Activated CD4-positive, alpha-beta memory T cell treated with anti-CD3 and anti-CD28 coated beads for 36 hours (primary cell): ENCODE measurements around the gene FASTK. TPM values are rescaled to one million over a fixed set of nuclear protein-coding genes. Genes with fewer than 3 reads are reported as not detected.

Experiments
- CTCF ChIA-PET: fragments of 350-600 bp; sonication (Branson Sonifier 250); formaldehyde crosslinking; loops from one replicate; lab custom pipeline; 2021; ENCODE audit warnings: antibody characterized with exemption, inconsistent platforms; lab: Charles Lee
- POLR2A ChIA-PET: fragments of 350-600 bp; sonication (Branson Sonifier 250); formaldehyde crosslinking; loops from one replicate; lab custom pipeline; 2021; ENCODE audit warnings: antibody characterized with exemption; lab: Charles Lee
- DNase-seq: peaks from one replicate; pipeline ENCODE4 v3.0.0-alpha.2; 2020
- H3K27ac Mint-ChIP-seq: one replicate; pipeline ENCODE4 v1.8.0; 2021; ENCODE audit warnings: mixed read lengths
- H3K27me3 Mint-ChIP-seq: one replicate; pipeline ENCODE4 v1.8.0; 2021; ENCODE audit warnings: mixed read lengths
- H3K36me3 Mint-ChIP-seq: one replicate; pipeline ENCODE4 v1.8.0; 2021; ENCODE audit warnings: mixed read lengths
- H3K4me1 Mint-ChIP-seq: one replicate; pipeline ENCODE4 v1.8.0; 2021; ENCODE audit warnings: low read depth, mixed read lengths
- H3K4me3 Mint-ChIP-seq: one replicate; pipeline ENCODE4 v1.8.0; 2021; ENCODE audit warnings: mild to moderate bottlenecking, mixed read lengths
- H3K9me3 Mint-ChIP-seq: one replicate; pipeline ENCODE4 v1.8.0; 2021; ENCODE audit warnings: mixed read lengths
- intact Hi-C: fragments of 100-400 bp; cut with micrococcal nuclease; formaldehyde crosslinking; loops from one replicate; pipeline ENCODE4 v1.15.1; 2023
- total RNA-seq, 2 experiments: library from RNA; stranded (reverse); gene quantifications; one replicate each; pipeline ENCODE4 v1.2.3, GENCODE V29; 2021

FASTK gene
- total RNA-seq, 2 experiments from 2014 or later = 56.8 to 57.4 TPM

- Mint-ChIP-seq H3K4me1 (peaks cover 28% of the 10 kb centered on the region), H3K4me3 (no peak overlapping the region), H3K9me3 (no peaks in the 10 kb centered on the region), H3K36me3 (no peaks in the 10 kb centered on the region), H3K27ac (no peak overlapping the region), H3K27me3 (no peaks in the 10 kb centered on the region)
- POLR2A ChIA-PET = interaction anchor here (0.6 kb wide), 1 partner anchor 201 kb away, joined by 3 read pairs; no protein-coding TSS in a partner anchor
- no peak for DNase-seq
- CTCF ChIA-PET = interaction anchor here (0.5 to 4.4 kb wide), 6 partner anchors 16 to 129 kb away, joined by 3 to 15 read pairs (median 5); no protein-coding TSS in a partner anchor
- intact Hi-C loops = loop anchor here (1.0 kb wide), 1 partner anchor 19 kb away; no protein-coding TSS in a partner anchor
Observed at GRCh38 chr7:151091988-151092387, 11.4 kb upstream of the FASTK start.

GRCh38 chr7:151091431-151091830 is 10.8 kb upstream of the FASTK start:
- no peaks in the 10 kb centered on the region for H3K36me3 Mint-ChIP-seq
- intact Hi-C loops = loop anchor here (1.0 kb wide), 1 partner anchor 20 kb away; no protein-coding TSS in a partner anchor
- H3K4me1 Mint-ChIP-seq = peaks cover 28% of the 10 kb centered on the region
- ChIA-PET POLR2A (no interaction called here), CTCF (interaction anchor here (1.0 to 1.6 kb wide), 4 partner anchors 19 to 24 kb away, joined by 3 to 5 read pairs (median 3); no protein-coding TSS in a partner anchor)
- H3K27ac Mint-ChIP-seq = no peak overlapping the region
- H3K27me3 Mint-ChIP-seq = no peaks in the 10 kb centered on the region
- no peaks in the 10 kb centered on the region for H3K9me3 Mint-ChIP-seq
- DNase-seq = peak; percentile 53
- no peak overlapping the region for H3K4me3 Mint-ChIP-seq

GRCh38 chr7:151091003-151091402 is 10.4 kb upstream of the FASTK start:
- Mint-ChIP-seq H3K4me1 (peaks cover 26% of the 10 kb centered on the region), H3K27me3 (no peaks in the 10 kb centered on the region), H3K27ac (no peak overlapping the region), H3K36me3 (no peaks in the 10 kb centered on the region), H3K9me3 (no peaks in the 10 kb centered on the region), H3K4me3 (no peak overlapping the region)
- intact Hi-C loops = loop anchor here (1.0 kb wide), 1 partner anchor 20 kb away; no protein-coding TSS in a partner anchor
- ChIA-PET CTCF (interaction anchor here (1.0 to 1.6 kb wide), 5 partner anchors 20 to 24 kb away, joined by 3 to 9 read pairs (median 3); no protein-coding TSS in a partner anchor), POLR2A (no interaction called here)
- DNase-seq = no peak

GRCh38 chr7:151089893-151090730 is 9.5 kb upstream of the FASTK start:
- CTCF ChIA-PET = interaction anchor here (1.0 to 1.8 kb wide), 5 partner anchors 13 to 81 kb away, joined by 3 to 9 read pairs (median 3); no protein-coding TSS in a partner anchor
- H3K36me3 Mint-ChIP-seq = no peaks in the 10 kb centered on the region
- H3K4me1 Mint-ChIP-seq = peaks cover 28% of the 10 kb centered on the region
- DNase-seq = no peak
- intact Hi-C loops = no loop called here
- no peaks in the 10 kb centered on the region for H3K9me3 Mint-ChIP-seq
- POLR2A ChIA-PET = interaction anchor here (1.2 kb wide), 1 partner anchor 9 kb away, joined by 5 read pairs; the partner anchor contains the start of gene FASTK
- no peak overlapping the region for H3K27ac Mint-ChIP-seq
- no peak overlapping the region for H3K4me3 Mint-ChIP-seq
- H3K27me3 Mint-ChIP-seq = peaks cover 2% of the 10 kb centered on the region

- H3K4me1 Mint-ChIP-seq = peaks cover 33% of the 10 kb centered on the region
- peak overlapping the region; percentile 12 for H3K4me3 Mint-ChIP-seq
- intact Hi-C loops = no loop called here
- ChIA-PET POLR2A (interaction anchor here (0.6 to 1.2 kb wide), 2 partner anchors 8 to 320 kb away, joined by 3 to 5 read pairs; partner anchors contain the start of gene FASTK), CTCF (interaction anchor here (1.0 to 3.5 kb wide), 6 partner anchors 12 to 127 kb away, joined by 3 to 15 read pairs (median 4); no protein-coding TSS in a partner anchor)
- H3K36me3 Mint-ChIP-seq = no peaks in the 10 kb centered on the region
- no peaks in the 10 kb centered on the region for H3K9me3 Mint-ChIP-seq
- H3K27ac Mint-ChIP-seq = no peak overlapping the region
- H3K27me3 Mint-ChIP-seq = peaks cover 5% of the 10 kb centered on the region
- no peak for DNase-seq
Observed at GRCh38 chr7:151088856-151089699, 8.5 kb upstream of the FASTK start.

- Mint-ChIP-seq H3K36me3 (no peaks in the 10 kb centered on the region), H3K4me1 (peaks cover 33% of the 10 kb centered on the region), H3K9me3 (no peaks in the 10 kb centered on the region), H3K27me3 (peaks cover 5% of the 10 kb centered on the region), H3K27ac (peak overlapping the region; percentile 13), H3K4me3 (peak overlapping the region; percentile 82)
- intact Hi-C loops = no loop called here
- ChIA-PET CTCF (interaction anchor here (1.0 to 3.5 kb wide), 6 partner anchors 11 to 156 kb away, joined by 3 to 15 read pairs (median 4); no protein-coding TSS in a partner anchor), POLR2A (interaction anchor here (0.6 to 1.1 kb wide), 2 partner anchors 8 to 321 kb away, joined by 3 to 4 read pairs; no protein-coding TSS in a partner anchor)
- DNase-seq = no peak
Observed at GRCh38 chr7:151088019-151088855, 7.6 kb upstream of the FASTK start.

GRCh38 chr7:151087245-151088018 is 6.8 kb upstream of the FASTK start:
- Mint-ChIP-seq H3K9me3 (no peaks in the 10 kb centered on the region), H3K4me3 (peak overlapping the region; percentile 82), H3K4me1 (peaks cover 37% of the 10 kb centered on the region), H3K36me3 (no peaks in the 10 kb centered on the region), H3K27me3 (peaks cover 5% of the 10 kb centered on the region), H3K27ac (no peak overlapping the region)
- ChIA-PET POLR2A (interaction anchor here (1.1 kb wide), 1 partner anchor 9 kb away, joined by 4 read pairs; no protein-coding TSS in a partner anchor), CTCF (interaction anchor here (1.2 to 3.5 kb wide), 4 partner anchors 24 to 157 kb away, joined by 3 to 15 read pairs (median 6); no protein-coding TSS in a partner anchor)
- DNase-seq = peak; percentile 53
- intact Hi-C loops = no loop called here

- Mint-ChIP-seq H3K27ac (peak overlapping the region; percentile 60), H3K27me3 (peaks cover 5% of the 10 kb centered on the region), H3K4me3 (peak overlapping the region; percentile 82), H3K9me3 (no peaks in the 10 kb centered on the region), H3K4me1 (peaks cover 42% of the 10 kb centered on the region), H3K36me3 (no peaks in the 10 kb centered on the region)
- ChIA-PET POLR2A (interaction anchor here (0.6 kb wide), 1 partner anchor 9 kb away, joined by 3 read pairs; no protein-coding TSS in a partner anchor), CTCF (interaction anchor here (1.7 to 3.5 kb wide), 2 partner anchors 24 to 157 kb away, joined by 4 to 15 read pairs; no protein-coding TSS in a partner anchor)
- intact Hi-C loops = no loop called here
- peak; percentile 45 for DNase-seq
Observed at GRCh38 chr7:151086802-151087244, 6.2 kb upstream of the FASTK start.

GRCh38 chr7:151085691-151086620 is 5.3 kb upstream of the FASTK start, which contains the start of gene AGAP3:
Gene AGAP3, plus strand, starts transcription at chr7:151086475. Its CDS starts 267 bp downstream, at chr7:151086742.
- POLR2A ChIA-PET = interaction anchor here (0.6 kb wide), 1 partner anchor 8 kb away, joined by 3 read pairs; no protein-coding TSS in a partner anchor

More at GRCh38 chr7:151085691-151086620, 5.3 kb upstream of the FASTK start, which contains the start of gene AGAP3:
- Mint-ChIP-seq H3K27me3 (peaks cover 5% of the 10 kb centered on the region), H3K4me1 (peaks cover 38% of the 10 kb centered on the region), H3K36me3 (no peaks in the 10 kb centered on the region), H3K4me3 (peak within 1 kb of the TSS; percentile 82), H3K9me3 (no peaks in the 10 kb centered on the region), H3K27ac (peak within 1 kb of the TSS; percentile 60)
- CTCF ChIA-PET = interaction anchor here (0.8 to 3.5 kb wide), 5 partner anchors 25 to 77 kb away, joined by 3 to 15 read pairs (median 9); no protein-coding TSS in a partner anchor
- intact Hi-C loops = no loop called here
- DNase-seq = peak; percentile 59
